PFSK-1 (cell line): ENCODE measurements around the gene DHRSX.

ENCODE experiments used
- POLR2AphosphoS5 ChIP-seq: IDR thresholded peaks from 2 replicates; pipeline ENCODE4 v1.6.1; 2012; ENCODE audit warnings: low read depth, mild to moderate bottlenecking, control low read depth, low read length, moderate library complexity
- REST ChIP-seq, 2 experiments: IDR thresholded peaks; 2 replicates each; pipeline versions ENCODE4 v1.6.1 to v1.8.0; 2011 to 2012; ENCODE audit warnings: low read depth in 2 of 2, low read length in 2 of 2, control low read depth in 1 of 2, inconsistent platforms in 1 of 2, mild to moderate bottlenecking in 1 of 2, moderate library complexity in 1 of 2; ENCODE audit not compliant: insufficient read depth in 1 of 2
- TAF1 ChIP-seq: IDR thresholded peaks from 2 replicates; pipeline ENCODE4 v1.6.1; 2012; ENCODE audit warnings: low read length, control low read depth, borderline replicate concordance; ENCODE audit not compliant: insufficient read depth

GRCh38 chrX:2224597-2225235, 276.1 kb downstream of the DHRSX start:
- no peak for TF ChIP-seq POLR2AphosphoS5
- no peak for TF ChIP-seq TAF1
- no peak for TF ChIP-seq REST (IDR thresholded peaks at IDR 0.05; ENCODE audit: insufficient read depth in 1 of 2, low read depth in 2 of 2, low read length in 2 of 2)
